Endothelial cell of umbilical vein (primary cell): ENCODE measurements around the gene PRDM16. TPM values are rescaled to one million over a fixed set of nuclear protein-coding genes. Genes with fewer than 3 reads are reported as not detected.

Experiments used
- BruUV-seq: library from RNA; stranded (reverse); fragments of 400-500 nt; replicated peaks from 2 replicates; lab custom pipeline; 2021; lab: Mats Ljungman, UMichigan
- CTCF ChIA-PET: fragments of 300-600, 350-600 bp; sonication (Branson Sonifier 250); formaldehyde crosslinking; loops from one replicate; lab custom pipeline; 2021; ENCODE audit warnings: antibody characterized with exemption, inconsistent platforms; lab: Charles Lee
- POLR2A ChIA-PET: fragments of 300-600, 350-600 bp; sonication (Branson Sonifier 250); formaldehyde crosslinking; loops from one replicate; lab custom pipeline; 2021; ENCODE audit warnings: antibody characterized with exemption, inconsistent platforms; lab: Charles Lee
- DNase-seq: peaks from one replicate; pipeline ENCODE4 v3.0.0-alpha.2; 2011; ENCODE audit warnings: low read depth, low spot score
- FAIRE-seq: peaks from 2 replicates; lab custom pipeline; 2011; peaks lifted over from hg19 to GRCh38; lab: Jason Lieb, UNC
- H2AFZ ChIP-seq: 2 replicates; pipeline ENCODE4 v1.6.0; 2012; ENCODE audit warnings: low read depth, low read length, control low read depth, inconsistent platforms
- H3K27ac ChIP-seq: 2 replicates; pipeline ENCODE4 v1.5.1; 2011; ENCODE audit warnings: low read depth, mild to moderate bottlenecking, control low read depth, low read length, moderate library complexity; ENCODE audit not compliant: insufficient read depth
- H3K27me3 ChIP-seq, 2 experiments: 2 replicates each; pipeline versions ENCODE4 v1.6.0 to v1.6.1; 2011; ENCODE audit warnings: low read length in 2 of 2, mixed read lengths in 1 of 2; ENCODE audit not compliant: control insufficient read depth in 2 of 2, insufficient read depth in 2 of 2
- H3K36me3 ChIP-seq, 2 experiments: 2 replicates in 1 of 2; 3 replicates in 1 of 2; pipeline ENCODE4 v1.5.1; 2011; ENCODE audit warnings: low read length in 2 of 2, mild to moderate bottlenecking in 1 of 2, moderate library complexity in 1 of 2; ENCODE audit not compliant: control insufficient read depth in 2 of 2, insufficient read depth in 2 of 2; ENCODE audit errors: extremely low read depth in 1 of 2
- H3K4me1 ChIP-seq: 3 replicates; pipeline ENCODE4 v1.5.1; 2011; ENCODE audit warnings: mild to moderate bottlenecking, low read length; ENCODE audit not compliant: control insufficient read depth, insufficient read depth; ENCODE audit errors: extremely low read depth
- H3K4me2 ChIP-seq: 2 replicates; pipeline ENCODE4 v1.6.1; 2011; ENCODE audit warnings: low read length, control low read depth, mixed read lengths; ENCODE audit not compliant: insufficient read depth
- H3K4me3 ChIP-seq, 3 experiments: fragments of 200-600 bp in 1 of 3; sonication (generic), shearing (Covaris generic) in 1 of 3; replicated peaks in 1 of 3; 2 replicates each; pipeline ENCODE4 v1.5.1; 2011 to 2016; ENCODE audit warnings: control low read depth in 3 of 3, low read length in 3 of 3, mild to moderate bottlenecking in 2 of 3, inconsistent platforms in 1 of 3, low read depth in 1 of 3, moderate library complexity in 1 of 3; ENCODE audit not compliant: insufficient read depth in 1 of 3
- H3K79me2 ChIP-seq: 2 replicates; pipeline ENCODE4 v1.6.0; 2012; ENCODE audit warnings: low read length, inconsistent platforms; ENCODE audit not compliant: control insufficient read depth, insufficient read depth
- H3K9ac ChIP-seq: replicated peaks from 2 replicates; pipeline ENCODE3; 2011; ENCODE audit warnings: low read length, control low read depth; ENCODE audit not compliant: insufficient read depth; ENCODE audit errors: extremely low read depth
- H3K9me1 ChIP-seq: replicated peaks from 3 replicates; pipeline ENCODE4 v1.6.0; 2011; ENCODE audit warnings: mild to moderate bottlenecking, low read length; ENCODE audit not compliant: control insufficient read depth, insufficient read depth; ENCODE audit errors: extremely low read depth
- H3K9me3 ChIP-seq: replicated peaks from 2 replicates; pipeline ENCODE4 v1.5.1; 2012; ENCODE audit warnings: low read length, inconsistent platforms; ENCODE audit not compliant: control insufficient read depth, insufficient read depth
- H4K20me1 ChIP-seq: replicated peaks from 2 replicates; pipeline ENCODE3; 2011; ENCODE audit warnings: mild to moderate bottlenecking, low read length; ENCODE audit not compliant: control insufficient read depth, insufficient read depth; ENCODE audit errors: extremely low read depth
- EZH2 ChIP-seq: IDR thresholded peaks from 2 replicates; pipeline ENCODE4 v1.6.1; 2012; ENCODE audit warnings: borderline replicate concordance, low read depth, mild to moderate bottlenecking, moderate library complexity, low read length, inconsistent platforms; ENCODE audit not compliant: severe bottlenecking
- FOS ChIP-seq: IDR thresholded peaks from 2 replicates; pipeline ENCODE4 v1.6.1; 2011; ENCODE audit warnings: mild to moderate bottlenecking, low read length, moderate library complexity, borderline replicate concordance; ENCODE audit not compliant: insufficient read depth
- GATA2 ChIP-seq: IDR thresholded peaks from 2 replicates; pipeline ENCODE4 v1.7.0; 2011; ENCODE audit warnings: low read depth, mild to moderate bottlenecking, moderate library complexity, mixed read lengths, low read length; ENCODE audit not compliant: insufficient read length, insufficient read depth
- JUN ChIP-seq: IDR thresholded peaks from 2 replicates; pipeline ENCODE4 v1.6.1; 2011; ENCODE audit warnings: borderline replicate concordance, low read depth; ENCODE audit not compliant: insufficient read length, insufficient read depth
- POLR2A ChIP-seq: IDR thresholded peaks from 2 replicates; pipeline ENCODE4 v1.6.1; 2012; ENCODE audit warnings: low read depth, mild to moderate bottlenecking, control low read depth, low read length
- POLR2AphosphoS5 ChIP-seq: IDR thresholded peaks from 2 replicates; pipeline ENCODE4 v1.6.1; 2012; ENCODE audit warnings: low read depth, mild to moderate bottlenecking, control low read depth, low read length, moderate library complexity; ENCODE audit not compliant: insufficient read depth
- dilution Hi-C: fragments of 300-500 bp; cut with MboI; formaldehyde crosslinking; loops from one replicate; pipeline ENCODE4 v1.15.0; 2019; ENCODE audit warnings: low sequenced_read_pairs; ENCODE audit not compliant: extremely low pct_ligation_motif_present
- intact Hi-C: fragments of 100-400 bp; cut with micrococcal nuclease; formaldehyde crosslinking; loops from one replicate; pipeline ENCODE4 v1.10.0; 2022
- polyA plus RNA-seq, 4 experiments: library from polyadenylated mRNA; depleted of rRNA in 3 of 4; stranded (reverse) in 3 of 4; unstranded in 1 of 4; fragments of >200 nt; gene quantifications; 2 replicates each; pipeline versions ENCODE4 v1.2.1 to v1.2.3, GENCODE V29; 2011 to 2012; ENCODE audit warnings: missing spikeins in 1 of 4
- total RNA-seq: library from RNA; stranded (reverse); gene quantifications from 2 replicates; pipeline ENCODE4 v1.2.3, GENCODE V29; 2021
- TF ChIP-seq, protein P1 (sequence below): IDR thresholded peaks from 2 replicates; pipeline ENCODE4 v1.6.1; 2011; ENCODE audit not compliant: insufficient read depth, insufficient read length
- TF ChIP-seq, protein P2 (sequence below), 2 donors: IDR thresholded peaks; 1 replicate in 1 of 2; 2 replicates in 1 of 2; pipeline ENCODE4 v1.5.1; 2011; ENCODE audit warnings: low read length in 2 of 2, mild to moderate bottlenecking in 2 of 2, moderate library complexity in 2 of 2, control low read depth in 1 of 2, inconsistent platforms in 1 of 2, low read depth in 1 of 2; ENCODE audit not compliant: insufficient read depth in 1 of 2; ENCODE audit errors: extremely low read depth in 1 of 2

Gene PRDM16
- total and polyA plus RNA-seq, 2 donors (not counting 3 experiments of a cell fraction or from before 2014, with no cell fraction given): not detected

- dilution Hi-C loops: no loop called here
- intact Hi-C loops: no loop called here
Observed at GRCh38 chr1:3331564-3331963, 262.6 kb downstream of the PRDM16 start.

More at GRCh38 chr1:3331564-3331963, 262.6 kb downstream of the PRDM16 start:
- H3K9ac ChIP-seq: no peak overlapping the region
- H3K9me1 ChIP-seq: no peaks in the 10 kb centered on the region
- DNase-seq: no peak
- POLR2A ChIA-PET: no interaction called here
- no peak overlapping the region for H2AFZ ChIP-seq
- no peaks in the 10 kb centered on the region for H4K20me1 ChIP-seq
- TF ChIP-seq POLR2AphosphoS5 (no peak), JUN (no peak), POLR2A (no peak), FOS (no peak), GATA2 (no peak), EZH2 (no peak)
- TF ChIP-seq, protein P1, sequence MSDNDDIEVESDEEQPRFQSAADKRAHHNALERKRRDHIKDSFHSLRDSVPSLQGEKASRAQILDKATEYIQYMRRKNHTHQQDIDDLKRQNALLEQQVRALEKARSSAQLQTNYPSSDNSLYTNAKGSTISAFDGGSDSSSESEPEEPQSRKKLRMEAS: no peak
- TF ChIP-seq, protein P2, sequence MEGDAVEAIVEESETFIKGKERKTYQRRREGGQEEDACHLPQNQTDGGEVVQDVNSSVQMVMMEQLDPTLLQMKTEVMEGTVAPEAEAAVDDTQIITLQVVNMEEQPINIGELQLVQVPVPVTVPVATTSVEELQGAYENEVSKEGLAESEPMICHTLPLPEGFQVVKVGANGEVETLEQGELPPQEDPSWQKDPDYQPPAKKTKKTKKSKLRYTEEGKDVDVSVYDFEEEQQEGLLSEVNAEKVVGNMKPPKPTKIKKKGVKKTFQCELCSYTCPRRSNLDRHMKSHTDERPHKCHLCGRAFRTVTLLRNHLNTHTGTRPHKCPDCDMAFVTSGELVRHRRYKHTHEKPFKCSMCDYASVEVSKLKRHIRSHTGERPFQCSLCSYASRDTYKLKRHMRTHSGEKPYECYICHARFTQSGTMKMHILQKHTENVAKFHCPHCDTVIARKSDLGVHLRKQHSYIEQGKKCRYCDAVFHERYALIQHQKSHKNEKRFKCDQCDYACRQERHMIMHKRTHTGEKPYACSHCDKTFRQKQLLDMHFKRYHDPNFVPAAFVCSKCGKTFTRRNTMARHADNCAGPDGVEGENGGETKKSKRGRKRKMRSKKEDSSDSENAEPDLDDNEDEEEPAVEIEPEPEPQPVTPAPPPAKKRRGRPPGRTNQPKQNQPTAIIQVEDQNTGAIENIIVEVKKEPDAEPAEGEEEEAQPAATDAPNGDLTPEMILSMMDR (IDR thresholded peaks at IDR 0.05; ENCODE audit: extremely low read depth in 1 of 2, insufficient read depth in 1 of 2, low read depth in 1 of 2, low read length in 2 of 2): no peak
- H3K4me3 ChIP-seq: no peak overlapping the region
- CTCF ChIA-PET: no interaction called here
- BruUV-seq: no TSS peak
- no peaks in the 10 kb centered on the region for H3K79me2 ChIP-seq
- peaks cover 2% of the 10 kb centered on the region for H3K9me3 ChIP-seq
- no peak for FAIRE-seq
- H3K4me2 ChIP-seq: no peak overlapping the region
- H3K27me3 ChIP-seq: no peaks in the 10 kb centered on the region
- no peak overlapping the region for H3K27ac ChIP-seq
- no peaks in the 10 kb centered on the region for H3K4me1 ChIP-seq
- H3K36me3 ChIP-seq: no peaks in the 10 kb centered on the region
